Peyer's patch (tissue), 4 donors: ENCODE results near the gene PRMT7. TPM values are rescaled to one million over a fixed set of nuclear protein-coding genes. Genes with fewer than 3 reads are reported as not detected.

Source experiments
- DNase-seq, 3 donors: peaks; one replicate each; pipeline ENCODE4 v3.0.0-alpha.2; 2017 to 2019
- H3K27ac ChIP-seq, 4 donors: fragments of 200-600 bp; sonication (generic); one replicate each; pipeline ENCODE4 v1.5.1; 2016 to 2019
- H3K27me3 ChIP-seq, 2 donors: fragments of 200-600 bp; sonication (generic); one replicate each; pipeline ENCODE4 v1.5.1; 2019
- H3K36me3 ChIP-seq, 3 donors: fragments of 200-600 bp; sonication (generic); one replicate each; pipeline ENCODE4 v1.5.1; 2016 to 2019
- H3K4me1 ChIP-seq, 4 donors: fragments of 200-600 bp; sonication (generic); one replicate each; pipeline ENCODE4 v1.5.1; 2016 to 2019
- H3K4me3 ChIP-seq, 4 donors: fragments of 200-600 bp; sonication (generic); 1 replicate in 3 of 4; 2 replicates in 1 of 4; pipeline ENCODE4 v1.5.1; 2016 to 2019; ENCODE audit warnings: mild to moderate bottlenecking in 1 of 4
- H3K9me3 ChIP-seq, 4 donors: fragments of 200-600 bp; sonication (generic); one replicate each; pipeline ENCODE4 v1.5.1; 2016 to 2019; ENCODE audit warnings: mild to moderate bottlenecking in 1 of 4
- POLR2A ChIP-seq, 2 donors: fragments of 450-650 bp; IDR thresholded peaks; one replicate each; pipeline ENCODE4 v1.5.1; 2017; ENCODE audit warnings: antibody characterized with exemption in 2 of 2, mild to moderate bottlenecking in 2 of 2, moderate library complexity in 2 of 2
- total RNA-seq, 4 donors: library from RNA; depleted of rRNA; stranded (reverse); fragments of >200 nt; gene quantifications; one replicate each; pipeline ENCODE4 v1.1.0, GENCODE V29; 2016
- TF ChIP-seq, protein P1 (sequence below), 6 experiments: fragments of 450-650 bp in 4 of 6; fragments of 200-600 bp in 2 of 6; sonication (generic) in 1 of 6; IDR thresholded peaks; one replicate each; pipeline ENCODE4 v1.5.1; 2017 to 2019; ENCODE audit warnings: antibody characterized with exemption in 6 of 6, mild to moderate bottlenecking in 3 of 6, moderate library complexity in 1 of 6

The PRMT7 gene
- total RNA-seq, 4 donors from 2014 or later, result 36.6 to 145 (median 65.0) TPM

DNA sequence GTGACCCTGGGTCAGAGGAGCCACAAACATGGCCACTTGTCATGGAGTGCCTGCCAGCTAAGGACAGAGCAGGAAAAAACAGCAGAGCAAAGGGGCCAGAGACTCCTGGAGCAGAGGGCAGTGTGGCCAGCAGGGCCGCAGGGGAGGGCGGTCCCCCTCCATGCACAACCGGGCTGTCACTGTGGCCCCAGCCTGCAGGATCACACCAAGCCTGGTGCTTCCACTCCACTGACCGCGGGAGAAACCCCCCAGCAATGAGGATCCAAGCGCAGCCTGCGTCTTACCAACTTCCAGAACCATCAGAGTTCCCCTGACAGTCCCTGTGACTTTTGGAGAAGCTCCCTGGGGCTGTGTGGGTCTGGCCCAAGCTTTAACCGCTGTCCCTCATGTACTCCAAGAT, 62.0 kb downstream of the PRMT7 start:
- no peak overlapping the region for H3K4me3 ChIP-seq
- H3K36me3 ChIP-seq, result peaks cover 0 to 59% (median 0%) of the 10 kb centered on the region in 3 donors
- peaks cover 0 to 18% (median 10%) of the 10 kb centered on the region in 4 donors for H3K4me1 ChIP-seq
- TF ChIP-seq, protein P1, sequence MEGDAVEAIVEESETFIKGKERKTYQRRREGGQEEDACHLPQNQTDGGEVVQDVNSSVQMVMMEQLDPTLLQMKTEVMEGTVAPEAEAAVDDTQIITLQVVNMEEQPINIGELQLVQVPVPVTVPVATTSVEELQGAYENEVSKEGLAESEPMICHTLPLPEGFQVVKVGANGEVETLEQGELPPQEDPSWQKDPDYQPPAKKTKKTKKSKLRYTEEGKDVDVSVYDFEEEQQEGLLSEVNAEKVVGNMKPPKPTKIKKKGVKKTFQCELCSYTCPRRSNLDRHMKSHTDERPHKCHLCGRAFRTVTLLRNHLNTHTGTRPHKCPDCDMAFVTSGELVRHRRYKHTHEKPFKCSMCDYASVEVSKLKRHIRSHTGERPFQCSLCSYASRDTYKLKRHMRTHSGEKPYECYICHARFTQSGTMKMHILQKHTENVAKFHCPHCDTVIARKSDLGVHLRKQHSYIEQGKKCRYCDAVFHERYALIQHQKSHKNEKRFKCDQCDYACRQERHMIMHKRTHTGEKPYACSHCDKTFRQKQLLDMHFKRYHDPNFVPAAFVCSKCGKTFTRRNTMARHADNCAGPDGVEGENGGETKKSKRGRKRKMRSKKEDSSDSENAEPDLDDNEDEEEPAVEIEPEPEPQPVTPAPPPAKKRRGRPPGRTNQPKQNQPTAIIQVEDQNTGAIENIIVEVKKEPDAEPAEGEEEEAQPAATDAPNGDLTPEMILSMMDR (IDR thresholded peaks at IDR 0.05), result no peak
- no peak for TF ChIP-seq POLR2A (IDR thresholded peaks at IDR 0.05)
- no peak for DNase-seq
- H3K27ac ChIP-seq, result no peak overlapping the region
- no peaks in the 10 kb centered on the region for H3K27me3 ChIP-seq
- H3K9me3 ChIP-seq, result no peaks in the 10 kb centered on the region

DNA sequence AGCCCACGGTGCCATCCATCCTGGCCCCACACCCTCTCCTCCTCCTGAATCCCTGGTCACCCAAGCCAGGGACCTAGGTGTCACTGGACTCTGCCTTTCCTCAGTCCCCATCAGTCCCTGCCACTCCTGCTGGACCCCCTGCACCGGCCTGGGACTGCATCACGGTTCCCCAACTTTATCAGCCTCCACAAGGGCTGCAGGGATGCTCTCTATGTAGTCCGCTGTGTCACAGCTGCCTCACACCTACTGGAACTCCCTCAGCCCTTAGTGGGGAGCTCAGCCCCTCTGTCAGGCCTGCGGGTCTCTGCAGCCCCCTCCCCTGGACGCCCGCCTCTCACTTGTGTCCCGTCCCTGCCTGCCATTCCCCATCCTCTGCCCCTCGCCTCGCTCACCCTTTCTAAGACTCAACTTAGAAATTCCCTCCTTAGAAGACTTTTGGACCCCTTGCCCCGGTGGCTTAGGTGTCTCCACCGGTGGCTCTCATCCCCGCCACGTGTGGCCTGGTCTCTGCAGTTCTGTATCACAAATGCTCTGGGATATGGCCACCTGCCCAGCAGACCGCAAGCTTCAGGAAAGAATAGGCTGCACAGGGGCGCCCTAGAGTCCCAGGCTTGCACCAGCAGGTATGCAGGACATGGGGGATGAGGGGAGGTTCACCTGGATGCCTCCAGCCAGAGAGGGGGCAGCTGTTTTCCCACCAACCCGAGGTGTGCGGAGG, 62.9 kb downstream of the PRMT7 start:
- no peaks in the 10 kb centered on the region for H3K9me3 ChIP-seq
- H3K4me1 ChIP-seq, result peaks cover 0 to 15% (median 7%) of the 10 kb centered on the region in 4 donors
- H3K36me3 ChIP-seq, result peaks cover 0 to 50% (median 0%) of the 10 kb centered on the region in 3 donors
- H3K27ac ChIP-seq, result no peak overlapping the region
- H3K27me3 ChIP-seq, result no peaks in the 10 kb centered on the region
- H3K4me3 ChIP-seq, result no peak overlapping the region
- no peak for DNase-seq
- TF ChIP-seq, protein P1 (IDR thresholded peaks at IDR 0.05), result no peak
- no peak for TF ChIP-seq POLR2A (IDR thresholded peaks at IDR 0.05)

DNA sequence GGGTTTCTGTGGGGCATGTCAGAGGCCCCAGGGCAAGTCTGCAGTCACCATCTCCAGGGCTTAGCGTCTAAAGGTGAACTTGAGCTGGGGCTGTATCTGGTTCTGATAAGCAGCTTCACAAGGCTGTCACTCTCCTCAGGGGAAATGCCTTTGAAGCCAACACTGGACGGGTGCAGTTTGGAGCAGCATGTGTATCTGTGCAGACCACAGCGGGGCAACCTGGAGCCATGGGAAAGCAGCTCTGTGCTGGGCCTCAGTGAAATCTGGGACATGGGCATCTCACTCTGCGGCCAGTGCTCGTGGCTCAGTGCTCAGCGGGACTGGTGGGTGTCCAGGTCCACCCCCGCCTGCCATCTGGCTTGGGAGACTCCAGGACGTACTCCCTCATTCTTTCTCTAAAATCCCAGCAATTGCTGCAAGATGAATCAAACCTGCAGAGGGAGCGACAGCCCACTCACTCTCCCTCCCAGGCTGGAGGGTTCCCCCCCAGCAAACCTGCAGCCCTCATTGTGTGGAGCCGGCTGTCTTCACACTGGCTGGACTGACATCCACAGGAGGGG, 63.5 kb downstream of the PRMT7 start:
- no peak for DNase-seq
- H3K4me3 ChIP-seq, result no peak overlapping the region
- no peak overlapping the region for H3K27ac ChIP-seq
- no peaks in the 10 kb centered on the region for H3K27me3 ChIP-seq
- H3K4me1 ChIP-seq, result peaks cover 0 to 13% (median 6%) of the 10 kb centered on the region in 4 donors
- no peaks in the 10 kb centered on the region for H3K9me3 ChIP-seq
- TF ChIP-seq POLR2A (IDR thresholded peaks at IDR 0.05), result no peak
- TF ChIP-seq, protein P1 (IDR thresholded peaks at IDR 0.05), result no peak
- H3K36me3 ChIP-seq, result peaks cover 0 to 55% (median 0%) of the 10 kb centered on the region in 3 donors

DNA sequence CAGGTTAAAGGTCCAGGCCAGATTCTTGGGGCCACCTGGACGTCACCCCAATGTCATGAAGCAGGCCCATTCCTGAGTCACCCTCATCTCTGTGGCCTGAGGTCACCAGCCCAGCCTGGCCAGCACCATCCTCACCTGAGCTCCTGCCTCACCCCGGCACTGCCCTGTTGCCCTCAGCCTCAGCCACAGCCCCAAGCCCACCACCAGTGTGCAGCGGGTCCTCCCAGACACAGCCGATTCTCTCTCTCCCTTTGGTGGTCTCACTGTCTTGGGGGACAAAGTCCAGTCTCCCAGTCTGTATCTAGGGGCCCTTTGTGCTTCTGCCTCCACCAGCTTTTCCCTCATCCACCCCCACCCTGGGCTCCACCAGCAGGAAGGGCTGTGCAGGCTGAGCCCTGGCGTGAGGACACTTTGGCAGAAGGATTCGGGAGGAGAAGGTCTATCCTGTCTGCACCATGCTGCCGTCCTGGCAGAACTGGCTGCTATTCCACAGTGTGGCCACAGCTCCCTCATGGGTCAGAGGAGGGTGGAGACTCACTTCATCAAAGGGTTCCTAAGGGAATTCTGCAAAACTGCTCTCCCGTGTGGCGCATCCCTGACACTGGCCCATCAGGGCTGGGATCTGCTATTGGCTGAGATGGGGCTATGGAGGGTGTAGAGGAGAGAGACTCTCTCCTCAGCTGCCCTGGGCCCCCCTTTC, 64.3 kb downstream of the PRMT7 start:
- no peak overlapping the region for H3K27ac ChIP-seq
- peaks cover 0 to 62% (median 0%) of the 10 kb centered on the region in 3 donors for H3K36me3 ChIP-seq
- DNase-seq, result no peak
- TF ChIP-seq, protein P1 (IDR thresholded peaks at IDR 0.05), result no peak
- TF ChIP-seq POLR2A (IDR thresholded peaks at IDR 0.05), result no peak
- H3K27me3 ChIP-seq, result no peaks in the 10 kb centered on the region
- H3K4me1 ChIP-seq, result peaks cover 0 to 7% (median 2%) of the 10 kb centered on the region in 4 donors
- no peak overlapping the region for H3K4me3 ChIP-seq
- no peaks in the 10 kb centered on the region for H3K9me3 ChIP-seq

DNA sequence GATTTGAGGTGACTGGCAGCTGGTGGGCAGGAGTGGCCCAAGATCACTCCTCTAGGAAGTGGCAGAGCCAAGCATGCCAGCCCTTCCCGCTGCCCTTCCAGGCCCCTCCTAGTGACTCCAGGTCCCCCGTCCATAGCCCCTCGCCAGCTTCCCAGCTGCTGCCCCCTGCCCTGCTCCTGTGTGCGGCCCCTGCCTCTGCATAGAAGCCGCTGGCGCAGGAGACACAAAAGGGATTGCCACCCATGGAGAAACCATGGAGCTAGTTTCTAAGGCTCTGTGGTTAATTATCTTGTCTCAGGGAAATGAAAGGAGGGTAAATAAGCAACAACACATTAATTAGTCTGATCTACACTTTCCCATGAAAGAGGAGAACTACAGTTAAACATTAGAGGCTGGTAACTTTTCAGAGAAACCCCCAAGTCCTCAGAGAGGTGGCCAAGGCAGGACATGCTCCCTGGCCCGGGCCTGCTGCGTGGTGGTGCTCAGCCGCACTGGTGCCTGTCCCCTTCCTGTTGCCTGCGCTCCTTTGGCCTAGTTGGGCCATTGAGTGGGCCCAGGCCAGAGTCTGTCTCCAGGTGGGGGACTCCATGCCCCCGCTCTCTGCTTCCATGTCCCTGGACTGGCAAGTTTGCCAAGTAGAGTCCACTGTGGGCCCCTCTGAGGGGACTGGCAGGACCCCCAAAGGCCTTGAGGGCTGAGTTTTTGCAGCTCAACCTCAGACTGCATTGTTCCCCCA, 65.2 kb downstream of the PRMT7 start:
- no peaks in the 10 kb centered on the region for H3K4me1 ChIP-seq
- no peak overlapping the region for H3K4me3 ChIP-seq
- no peaks in the 10 kb centered on the region for H3K27me3 ChIP-seq
- no peak overlapping the region for H3K27ac ChIP-seq
- no peak for DNase-seq
- no peaks in the 10 kb centered on the region for H3K9me3 ChIP-seq
- no peak for TF ChIP-seq POLR2A (IDR thresholded peaks at IDR 0.05)
- TF ChIP-seq, protein P1 (IDR thresholded peaks at IDR 0.05), result no peak
- H3K36me3 ChIP-seq, result peaks cover 0 to 58% (median 0%) of the 10 kb centered on the region in 3 donors
